Measurements from ENCODE around the gene SHISA2.

The SHISA2 gene

DNA sequence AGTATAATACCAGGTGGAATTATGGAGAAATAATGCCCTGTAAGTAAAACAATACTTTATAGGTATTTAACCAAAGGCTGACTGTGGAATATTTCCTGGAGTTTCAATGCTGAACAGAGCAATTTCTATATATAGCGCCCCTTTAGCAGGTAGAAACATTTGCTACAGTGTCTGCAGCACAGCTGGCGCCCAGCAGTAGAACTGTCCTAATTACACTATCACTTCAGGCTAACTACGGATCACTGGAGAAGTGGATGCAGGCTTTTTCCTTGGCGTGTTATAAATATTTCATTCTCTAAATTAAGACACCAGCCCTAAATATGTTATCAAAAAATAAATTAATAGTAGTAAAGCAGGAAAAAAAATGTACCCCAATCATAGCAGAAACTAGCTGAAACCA lies 3.1 kb downstream of the SHISA2 start:
- DNase-seq (ENCODE audit: low read depth): no peak

DNA sequence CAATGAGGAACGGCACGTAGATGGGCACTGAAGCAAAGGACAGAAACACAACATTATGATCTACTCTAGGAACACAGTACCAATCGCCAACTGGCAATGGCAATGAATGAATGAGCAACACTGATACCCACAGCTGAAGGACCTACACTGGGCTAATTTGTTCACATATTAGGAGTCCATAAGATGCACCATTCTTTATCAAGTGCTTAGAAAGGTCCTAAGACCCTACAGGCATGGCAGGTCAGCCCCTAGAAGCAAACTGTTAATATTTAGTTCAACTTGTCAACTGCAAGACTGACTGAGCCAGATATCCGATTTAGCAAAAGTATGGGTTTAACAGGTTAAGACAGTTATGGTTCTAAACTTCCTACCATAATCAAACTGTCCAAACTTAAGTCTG lies 4.8 kb downstream of the SHISA2 start:
- DNase-seq (ENCODE audit: low read depth): no peak

DNA sequence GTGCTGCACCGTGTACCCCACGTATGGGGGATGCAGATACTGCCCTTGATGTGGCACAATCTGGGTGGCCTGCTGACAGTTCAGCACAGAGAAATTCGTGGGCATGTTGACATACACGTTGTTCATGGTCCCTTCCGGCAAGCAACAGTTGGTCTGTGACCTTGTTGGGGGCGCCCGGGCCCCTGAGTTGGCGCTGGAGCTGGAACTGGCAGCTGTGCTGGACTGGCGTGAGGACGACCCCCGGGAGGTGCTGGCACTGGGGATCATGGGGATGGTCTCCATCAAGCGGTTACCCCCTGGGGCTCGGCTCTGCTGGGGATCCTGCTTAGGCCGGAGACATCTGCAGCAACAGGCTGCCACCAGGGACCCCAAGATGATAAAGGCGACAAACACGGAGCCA lies 5.2 kb downstream of the SHISA2 start:
- no peak for DNase-seq (ENCODE audit: low read depth)

GRCh38 chr13:26045142-26045541 lies 6.7 kb downstream of the SHISA2 start:
- DNase-seq (ENCODE audit: low read depth): no peak

- DNase-seq (ENCODE audit: low read depth): no peak
Measured at GRCh38 chr13:26042785-26043184, 9.0 kb downstream of the SHISA2 start.

DNA sequence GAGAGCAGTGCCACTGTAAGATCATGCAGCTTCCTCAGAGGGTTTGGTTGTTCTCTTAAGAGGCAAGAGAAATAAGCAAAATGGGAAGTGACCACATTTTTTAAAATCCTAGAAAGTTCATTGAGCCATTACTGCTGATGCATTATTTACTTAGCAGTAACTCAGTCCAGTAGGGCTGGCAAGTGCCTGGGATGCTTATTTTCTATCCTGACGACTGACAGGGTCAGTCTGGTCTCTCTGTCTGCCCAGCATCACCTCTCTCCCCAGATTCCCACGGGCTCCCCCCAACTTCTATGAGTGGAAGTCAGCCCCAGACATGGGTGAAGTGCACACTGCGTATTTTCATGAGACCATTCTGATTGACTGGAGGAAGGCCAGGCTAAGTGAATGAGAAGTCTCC lies 10.4 kb downstream of the SHISA2 start:
- no peak for DNase-seq (ENCODE audit: low read depth)

DNA sequence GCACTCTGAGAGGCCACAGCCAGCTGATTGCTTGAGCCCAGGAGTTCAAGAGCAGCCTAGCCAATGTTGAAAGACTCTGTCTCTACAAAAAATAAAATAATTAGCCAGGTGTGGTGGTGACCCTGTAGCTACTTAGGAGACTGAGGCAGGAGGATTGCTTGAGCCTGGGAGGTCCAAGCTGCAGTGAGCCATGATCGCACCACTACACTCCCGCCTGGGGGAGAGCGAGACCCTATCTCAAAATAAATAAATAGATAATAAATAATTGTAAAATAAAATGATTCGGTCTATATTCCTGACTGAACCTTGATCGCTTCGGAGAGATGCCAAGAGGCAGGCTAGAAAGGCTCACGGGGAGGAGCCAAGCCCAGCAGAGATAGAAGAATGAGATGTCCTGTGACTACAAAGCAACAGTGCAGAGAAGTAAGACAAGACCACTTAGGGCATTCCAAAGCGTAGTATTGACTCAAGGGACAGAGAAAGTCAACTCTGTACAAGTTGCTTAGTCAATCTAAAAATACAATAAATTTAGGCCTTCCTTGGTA lies 12.8 kb downstream of the SHISA2 start:
- no peak for DNase-seq (ENCODE audit: low read depth)

- no peak for DNase-seq (ENCODE audit: low read depth)
Measured at GRCh38 chr13:26037302-26037701, 14.5 kb downstream of the SHISA2 start.

DNA sequence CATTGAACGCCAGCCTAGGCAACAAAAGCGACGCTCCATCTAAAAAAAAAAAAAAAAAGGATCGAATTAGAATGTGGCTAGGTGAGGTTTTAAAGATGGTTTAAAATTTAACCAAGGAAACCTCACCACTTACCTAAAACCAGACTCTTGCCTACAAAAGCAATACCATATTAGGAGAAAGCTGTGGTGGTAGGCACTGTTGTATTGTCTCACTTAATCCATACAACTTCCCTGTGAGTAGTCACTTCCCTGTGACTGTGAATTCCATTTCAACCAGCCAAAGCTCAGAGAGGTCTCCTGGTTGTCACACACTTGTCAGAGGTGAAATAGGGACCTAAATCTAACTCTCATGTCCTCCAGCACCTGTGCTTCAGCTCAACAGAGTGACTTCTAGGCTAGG lies 15.4 kb downstream of the SHISA2 start:
- no peak for DNase-seq (ENCODE audit: low read depth)

DNA sequence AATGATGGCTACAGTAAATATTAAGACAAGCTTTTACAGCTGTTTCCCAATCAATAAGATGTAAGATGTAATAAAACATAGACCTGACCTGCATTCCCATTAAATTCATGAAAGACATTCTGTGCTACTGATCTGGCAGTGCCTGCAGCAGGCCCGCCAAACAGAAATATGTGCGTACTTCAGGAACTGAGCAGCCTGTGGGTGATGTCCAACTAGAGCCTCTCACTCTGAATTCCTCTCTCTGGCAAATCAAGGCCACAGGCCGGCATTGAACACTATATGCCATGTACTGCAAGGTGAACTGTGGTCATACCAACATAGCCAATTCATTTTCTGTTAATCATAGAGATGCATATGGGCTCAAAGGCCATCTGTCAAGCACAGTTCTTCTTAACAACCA lies 17.8 kb downstream of the SHISA2 start:
- DNase-seq (ENCODE audit: low read depth): no peak

- DNase-seq (ENCODE audit: low read depth): no peak
Measured at GRCh38 chr13:26030331-26030730, 21.5 kb downstream of the SHISA2 start.

DNA sequence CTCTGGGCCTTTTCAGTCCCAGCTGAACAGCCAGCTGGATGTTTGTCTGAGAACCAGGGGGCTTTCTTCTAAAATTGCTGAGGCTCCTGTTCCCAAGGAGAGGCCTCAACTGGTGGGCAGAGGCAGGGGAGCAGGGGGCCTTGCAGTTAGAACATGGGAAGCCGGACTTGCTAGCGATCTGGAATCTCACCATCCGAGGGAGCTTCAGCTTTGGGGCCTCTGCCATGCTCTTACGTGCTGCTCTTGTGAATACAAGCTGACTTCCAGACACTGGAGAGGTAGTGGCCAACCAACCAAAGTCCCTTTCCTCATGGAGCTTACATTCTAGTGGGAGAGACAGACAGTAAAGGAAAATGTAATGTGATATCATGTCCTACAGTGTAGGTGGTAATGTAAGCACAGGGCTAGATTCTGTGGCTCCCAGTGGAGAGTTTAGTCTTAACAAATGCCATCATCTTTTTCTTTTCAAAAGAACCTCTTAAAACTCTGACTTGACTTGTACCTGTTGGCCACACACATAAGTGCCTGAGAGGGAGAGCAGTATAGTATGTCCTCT lies 22.2 kb downstream of the SHISA2 start:
- DNase-seq (ENCODE audit: low read depth): no peak

GRCh38 chr13:26026211-26026610 lies 25.6 kb downstream of the SHISA2 start:
- no peak for DNase-seq (ENCODE audit: low read depth)

DNA sequence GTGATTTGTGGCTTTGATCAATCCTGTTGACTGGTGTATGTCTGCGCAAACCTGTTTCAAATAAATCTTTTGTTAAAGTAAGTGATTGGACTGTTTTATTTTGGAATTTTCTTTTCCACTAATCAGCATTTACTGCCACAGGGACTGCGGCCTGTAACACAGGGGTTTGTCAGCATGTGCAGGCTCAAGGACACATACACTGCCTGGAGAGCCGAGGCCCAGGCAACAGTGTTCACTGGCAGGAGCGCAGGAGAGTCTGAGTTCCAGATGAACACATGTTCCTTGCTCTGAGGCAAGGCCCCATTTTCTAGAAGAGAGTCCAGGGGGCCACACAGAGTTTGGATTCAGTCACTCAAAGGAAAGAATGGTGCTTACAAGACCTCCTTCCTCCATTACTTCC lies 26.0 kb downstream of the SHISA2 start:
- no peak for DNase-seq (ENCODE audit: low read depth)

GRCh38 chr13:26025196-26025595 lies 26.6 kb downstream of the SHISA2 start:
- DNase-seq (ENCODE audit: low read depth): no peak

DNA sequence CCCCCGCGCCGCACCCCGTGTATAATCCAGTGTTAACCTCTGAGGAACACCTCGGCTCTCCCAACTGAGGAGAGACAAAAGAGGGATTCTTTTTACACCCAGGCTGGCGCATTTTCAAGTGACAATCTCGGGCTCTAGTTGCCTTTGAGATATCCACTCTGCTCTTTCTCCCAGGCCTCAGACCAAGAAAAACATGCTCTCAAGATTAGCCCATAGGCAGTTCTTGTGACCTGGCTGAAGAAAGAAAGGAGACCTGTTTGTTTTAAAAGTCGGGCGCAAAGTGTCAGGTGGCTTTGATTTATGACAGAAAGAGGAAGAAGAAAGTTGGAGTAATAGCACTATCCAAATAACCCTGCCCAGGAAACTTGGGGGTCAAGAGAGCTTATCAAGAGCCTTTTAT lies 27.3 kb downstream of the SHISA2 start:
- DNase-seq (ENCODE audit: low read depth): no peak

DNA sequence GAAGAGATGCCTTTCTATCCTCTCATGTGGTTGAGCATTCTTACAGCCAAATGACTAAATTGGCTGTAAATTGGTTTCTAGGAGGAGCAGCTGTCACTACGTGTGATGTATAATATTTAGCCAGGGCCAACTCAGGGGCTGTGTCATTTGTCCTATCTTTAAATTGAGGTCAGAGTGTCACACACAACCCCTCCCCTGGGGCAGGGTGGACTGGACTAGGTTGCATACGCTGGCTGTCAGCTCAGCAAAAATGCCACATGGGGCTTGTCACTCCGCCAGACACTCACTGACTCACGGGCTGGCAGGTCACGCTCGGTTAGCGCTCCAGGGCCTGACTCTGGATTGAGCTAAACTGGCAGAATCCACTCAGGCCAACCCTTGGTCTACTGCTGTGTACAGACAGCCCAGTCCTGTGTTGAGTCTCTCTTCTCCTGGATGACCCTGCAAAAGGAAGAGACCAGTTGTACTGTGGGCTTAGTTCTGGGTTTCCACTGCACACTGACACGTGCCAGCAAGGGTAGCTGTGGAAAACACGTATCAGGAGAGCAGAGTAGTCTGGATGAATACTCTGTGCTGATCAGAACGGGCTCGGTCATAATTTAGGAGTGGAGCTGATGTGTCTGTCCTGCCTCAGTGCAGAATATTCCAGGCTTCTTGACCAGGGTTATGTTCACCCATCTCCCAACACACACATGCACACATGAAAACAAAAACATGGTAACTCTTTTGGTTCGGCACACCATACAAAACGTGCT lies 29.1 kb downstream of the SHISA2 start:
- DNase-seq (ENCODE audit: low read depth): peak; percentile 9

DNA sequence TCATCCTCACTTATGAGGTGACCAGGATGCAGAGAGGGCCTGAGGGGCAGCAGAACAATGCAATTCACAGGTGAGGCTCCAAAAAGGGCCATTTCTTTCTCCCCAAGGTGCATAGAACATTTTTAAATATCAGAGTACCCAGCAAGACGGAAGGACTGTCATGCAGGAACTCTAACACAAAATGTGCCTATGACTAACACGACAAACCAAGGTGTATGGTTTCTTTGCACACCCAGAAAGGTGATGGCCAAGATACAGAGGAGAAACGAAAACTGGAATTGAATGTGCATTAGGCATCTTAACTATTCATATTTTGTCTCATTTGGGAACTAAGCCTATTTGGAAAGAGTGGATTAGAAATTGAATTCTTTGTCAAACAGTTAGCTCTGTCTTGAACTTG lies 29.9 kb downstream of the SHISA2 start:
- no peak for DNase-seq (ENCODE audit: low read depth)

- DNase-seq (ENCODE audit: low read depth): no peak
Measured at GRCh38 chr13:26021516-26021915, 30.3 kb downstream of the SHISA2 start.

- no peak for DNase-seq (ENCODE audit: low read depth)
Measured at GRCh38 chr13:26020891-26021290, 30.9 kb downstream of the SHISA2 start.

DNA sequence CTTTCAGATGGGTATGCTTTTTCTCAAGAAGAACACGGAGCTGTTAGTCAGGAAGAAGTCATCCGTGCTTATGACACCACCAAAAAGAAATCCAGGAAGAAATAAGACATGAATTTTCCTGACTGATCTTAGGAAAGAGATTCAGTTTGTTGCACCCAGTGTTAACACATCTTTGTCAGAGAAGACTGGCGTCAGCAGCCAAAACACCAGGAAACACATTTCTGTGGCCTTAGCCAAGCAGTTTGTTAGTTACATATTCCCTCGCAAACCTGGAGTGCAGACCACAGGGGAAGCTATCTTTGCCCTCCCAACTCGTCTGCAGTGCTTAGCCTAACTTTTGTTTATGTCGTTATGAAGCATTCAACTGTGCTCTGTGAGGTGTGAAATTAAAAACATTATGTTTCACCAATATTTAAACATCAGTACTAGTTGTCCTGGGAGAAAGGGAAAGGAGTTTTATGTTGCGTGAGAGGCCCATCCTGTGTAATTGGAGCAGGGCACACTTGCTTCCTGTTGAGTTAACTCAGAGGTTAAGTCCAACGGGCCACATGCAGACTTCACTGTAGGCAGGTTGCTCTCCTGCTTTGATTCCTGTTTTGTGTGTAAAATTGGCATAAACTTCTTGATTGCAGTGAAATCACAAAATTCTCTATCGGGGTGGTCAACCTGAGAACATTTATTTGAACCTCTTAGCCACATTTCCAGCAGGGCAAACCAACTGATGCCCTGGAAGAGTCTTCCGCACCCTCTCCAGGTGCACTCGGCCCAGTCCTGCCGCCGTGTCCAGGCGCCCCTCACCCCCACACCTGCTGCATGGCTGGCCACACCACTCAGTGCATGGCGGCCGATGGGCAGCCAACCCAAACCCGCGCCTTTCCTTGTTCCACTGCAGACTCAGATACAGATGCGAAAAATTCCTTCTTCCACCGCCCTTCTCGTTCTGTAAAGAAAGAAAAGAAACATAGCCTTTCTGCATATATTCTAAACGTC lies 31.6 kb downstream of the SHISA2 start:
- peak; percentile 52 for DNase-seq (ENCODE audit: low read depth)

- no peak for DNase-seq (ENCODE audit: low read depth)
Measured at GRCh38 chr13:26019251-26019650, 32.6 kb downstream of the SHISA2 start.
